Measurements from ENCODE around the gene MAPK11.

MAPK11 gene

DNA sequence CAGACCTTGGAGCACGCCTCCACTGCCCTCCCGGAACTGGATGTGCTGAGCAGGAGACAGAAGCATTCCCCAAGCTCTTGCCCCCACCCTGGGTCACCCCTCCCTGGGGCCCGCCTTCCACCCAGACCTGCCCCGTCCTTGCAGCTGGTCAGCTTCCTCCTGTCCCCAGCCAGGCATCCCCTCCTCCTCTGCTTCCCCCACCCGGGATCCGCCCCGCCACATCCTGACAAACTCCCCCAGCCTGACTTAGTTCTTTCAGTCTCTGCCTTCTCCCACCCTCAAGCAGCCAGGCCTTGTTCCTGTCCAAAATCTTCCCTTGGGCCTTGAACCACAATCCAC is 38.4 kb upstream of the MAPK11 start:
- no peak for DNase-seq (ENCODE audit: low read depth in 2 of 3, low spot score in 2 of 3)

DNA sequence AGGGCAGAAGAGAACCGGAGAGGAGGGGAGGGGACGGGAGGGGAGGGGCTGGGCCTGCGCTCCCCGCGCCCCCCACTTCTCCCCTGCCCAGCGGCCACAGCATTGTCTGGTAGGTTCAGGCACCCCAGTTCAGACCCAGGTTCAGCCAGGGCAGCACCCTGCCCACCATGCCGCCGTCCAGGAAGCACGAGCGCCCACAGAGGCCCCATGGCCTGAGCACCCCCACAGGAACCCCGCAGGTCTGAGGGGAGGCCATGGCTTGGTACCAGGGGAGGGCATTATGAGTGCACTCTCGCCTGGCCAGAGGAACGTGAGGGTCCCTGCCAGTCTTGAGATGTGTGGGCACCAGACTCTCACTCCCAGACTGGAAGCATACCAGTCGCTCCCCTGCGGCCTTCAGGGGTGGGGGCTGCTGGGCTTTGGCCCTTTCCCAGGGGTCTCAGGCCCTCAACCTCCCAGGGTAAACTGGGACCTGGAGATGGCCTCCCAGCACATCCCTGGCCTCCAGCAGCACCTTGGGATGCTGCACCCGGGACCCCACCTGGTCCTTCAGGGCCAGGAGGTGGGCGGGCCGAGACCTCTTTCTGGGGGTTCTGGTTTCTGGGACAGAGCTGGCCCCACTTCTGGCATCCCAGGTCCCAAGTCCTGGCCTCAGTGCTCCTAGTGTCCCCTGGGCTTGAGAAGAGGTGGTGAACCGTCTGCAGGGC is 37.9 kb upstream of the MAPK11 start:
- no peak for DNase-seq (ENCODE audit: low read depth in 2 of 3, low spot score in 2 of 3)

DNA sequence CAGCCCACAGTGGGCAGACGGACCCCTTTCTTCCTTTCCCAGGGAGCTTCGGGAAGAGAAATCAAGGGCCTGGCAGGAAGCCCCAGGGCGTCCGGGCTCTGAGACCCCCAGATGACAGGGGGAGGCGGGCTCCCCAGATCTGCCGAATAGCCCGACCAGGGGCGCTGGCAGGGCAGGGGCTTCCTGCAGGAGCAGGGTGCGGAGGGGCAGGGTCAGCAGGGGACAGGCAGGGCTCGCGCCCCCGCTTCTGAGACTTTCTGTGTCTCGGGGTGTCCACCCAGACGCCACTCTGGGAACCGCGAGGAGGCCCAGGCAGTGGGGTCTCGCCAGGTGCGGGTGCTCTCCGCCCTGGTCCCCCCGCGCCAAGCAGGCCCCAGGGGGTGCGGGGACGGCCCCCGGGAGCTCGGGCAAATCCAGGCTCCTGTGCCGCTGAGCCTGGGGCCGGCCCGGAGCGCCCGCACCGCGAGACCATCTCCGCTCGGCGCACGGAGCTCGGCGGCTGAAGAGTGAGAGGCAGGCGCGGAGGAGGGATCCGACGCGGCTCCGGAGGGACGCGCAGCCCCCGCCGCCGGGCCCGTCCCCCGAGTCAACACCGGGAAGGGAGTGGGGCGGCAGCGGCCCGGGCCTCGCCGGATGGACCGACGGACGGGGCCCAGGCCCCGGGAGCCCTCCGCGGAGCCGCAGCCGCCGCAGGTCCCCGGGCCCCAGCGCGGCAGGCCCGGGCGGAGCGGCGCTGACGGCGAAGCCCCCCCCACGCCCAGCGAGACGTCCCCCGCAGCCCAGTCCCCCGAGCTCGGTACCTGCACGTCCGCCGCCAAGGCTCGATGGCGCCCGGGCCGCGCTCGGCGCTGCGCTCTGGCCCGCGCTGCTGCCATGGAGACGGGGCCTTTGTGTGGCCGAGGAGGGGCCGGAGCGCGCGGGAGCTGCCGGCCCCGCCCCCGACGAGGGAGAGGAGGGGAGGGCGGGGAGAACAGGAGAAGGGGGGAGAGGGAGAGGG is 36.9 kb upstream of the MAPK11 start, which contains the start of gene PLXNB2:
Gene PLXNB2 (minus strand): TSS at position 894 of the 997 bp plus-strand sequence. CDS start 17,062 bp downstream, outside the sequence.
- DNase-seq (ENCODE audit: low read depth in 2 of 3, low spot score in 2 of 3) = no peak

- DNase-seq (ENCODE audit: low read depth in 2 of 3, low spot score in 2 of 3) = no peak
Observed at GRCh38 chr22:50305923-50306566, 35.9 kb upstream of the MAPK11 start.

DNA sequence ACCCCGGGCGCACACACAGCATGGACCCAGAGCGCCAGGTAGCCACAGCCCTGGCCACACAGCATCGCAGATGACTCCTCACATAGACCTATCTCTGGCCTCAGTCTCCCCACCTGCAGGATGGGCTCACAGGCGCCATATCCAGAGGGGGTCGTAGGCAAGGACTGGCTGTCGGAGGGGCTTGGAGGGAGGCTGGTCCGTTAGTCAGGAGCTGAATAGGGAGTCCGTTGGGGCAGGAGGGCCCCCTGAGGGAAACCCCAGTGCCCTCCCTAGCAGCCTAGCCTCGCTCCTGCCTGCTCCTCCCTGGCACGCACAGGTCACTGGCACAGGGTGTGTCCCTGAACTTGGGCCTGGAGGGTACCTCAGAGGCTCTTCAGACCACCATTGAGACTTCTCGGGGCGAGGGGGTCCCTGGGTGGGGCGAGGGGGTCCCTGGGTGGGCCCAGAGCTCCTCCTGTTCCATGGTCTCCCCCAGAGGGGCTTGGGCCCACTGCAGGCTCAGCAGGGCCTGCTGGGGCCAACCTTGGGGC is 35.3 kb upstream of the MAPK11 start:
- DNase-seq (ENCODE audit: low read depth in 2 of 3, low spot score in 2 of 3) = no peak

GRCh38 chr22:50304528-50305392 is 34.6 kb upstream of the MAPK11 start:
- no peak for DNase-seq (ENCODE audit: low read depth in 2 of 3, low spot score in 2 of 3)

DNA sequence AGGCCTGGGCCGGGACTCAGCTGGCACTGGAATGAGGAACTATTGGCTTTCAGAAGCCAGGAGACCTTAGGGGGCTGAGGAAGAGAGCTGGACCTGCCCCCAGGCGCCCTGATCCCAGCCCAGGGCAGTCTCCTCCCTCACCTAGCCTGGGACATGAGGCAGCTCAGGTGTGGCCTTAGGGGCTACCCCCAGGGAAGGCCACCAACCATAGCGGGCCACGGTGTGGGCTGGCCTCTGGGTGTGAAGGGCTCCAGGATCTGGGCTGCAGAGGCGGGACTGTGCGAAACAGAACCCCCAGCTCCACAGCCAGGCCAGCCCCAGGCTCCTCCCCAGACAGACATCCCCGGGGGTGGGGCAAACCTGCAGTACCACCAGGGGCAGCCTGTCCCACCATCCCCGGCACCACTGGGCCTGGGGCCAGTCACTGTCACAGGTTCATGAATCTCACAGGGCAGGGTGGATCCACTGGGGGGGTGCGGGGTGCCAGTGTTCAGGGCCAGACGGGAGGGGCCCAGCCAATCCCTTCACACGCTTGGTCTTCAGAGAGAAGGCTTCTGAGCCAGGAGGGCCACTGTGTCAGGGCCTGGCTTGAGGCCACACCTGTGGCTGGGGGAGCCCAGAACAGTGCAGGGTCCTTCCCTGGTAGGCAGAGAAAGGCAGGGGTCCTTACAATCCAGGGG is 33.8 kb upstream of the MAPK11 start:
- no peak for DNase-seq (ENCODE audit: low read depth in 2 of 3, low spot score in 2 of 3)

GRCh38 chr22:50303515-50303847 is 33.3 kb upstream of the MAPK11 start:
- DNase-seq (ENCODE audit: low read depth in 2 of 3, low spot score in 2 of 3) = no peak

DNA sequence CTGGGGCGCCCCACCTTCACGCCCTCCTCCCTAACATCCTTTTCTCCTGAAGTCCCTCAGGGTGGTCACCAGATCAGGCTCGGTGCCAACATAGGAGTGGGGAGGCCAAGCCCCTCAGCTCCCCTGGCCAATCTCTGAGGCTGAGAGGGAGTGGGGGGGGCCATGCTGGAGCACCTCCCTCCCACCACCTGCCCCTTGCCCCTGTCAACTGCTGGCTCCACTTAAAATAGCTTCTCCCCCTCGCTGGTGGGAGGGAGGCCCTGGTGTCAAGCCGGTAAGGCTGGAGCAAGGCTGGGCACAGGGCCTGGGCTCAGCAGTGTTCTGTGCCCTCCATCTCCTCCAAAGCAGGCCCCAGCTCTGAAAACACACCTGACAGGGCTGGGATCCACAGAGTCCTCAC is 32.4 kb upstream of the MAPK11 start:
- DNase-seq (ENCODE audit: low read depth in 2 of 3, low spot score in 2 of 3) = no peak

DNA sequence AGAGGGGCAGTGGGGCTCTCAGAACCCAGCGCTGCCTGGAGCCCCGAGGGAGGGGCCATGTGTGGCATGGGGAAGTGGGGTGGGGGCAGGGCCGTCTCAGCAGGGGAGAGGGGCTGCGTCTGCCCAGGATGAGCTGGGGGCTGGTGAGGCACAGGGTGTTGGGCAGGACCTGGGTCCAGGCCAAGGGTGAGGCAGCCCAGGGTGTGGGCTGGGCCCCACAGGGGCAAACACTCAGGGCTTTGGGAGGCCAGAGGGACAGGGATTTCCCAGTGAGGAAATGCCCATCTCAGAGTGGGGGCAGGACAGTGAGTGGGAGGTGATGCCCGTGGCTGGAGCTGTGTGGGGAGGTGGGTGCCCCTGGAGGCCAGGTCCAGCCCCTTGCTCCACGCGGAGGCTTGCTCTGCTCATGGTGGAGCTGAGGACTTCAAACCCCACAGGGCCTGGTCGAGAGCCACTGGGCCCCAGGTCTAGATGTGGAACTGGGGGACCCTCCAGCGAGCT is 31.9 kb upstream of the MAPK11 start:
- DNase-seq (ENCODE audit: low read depth in 2 of 3, low spot score in 2 of 3) = no peak

DNA sequence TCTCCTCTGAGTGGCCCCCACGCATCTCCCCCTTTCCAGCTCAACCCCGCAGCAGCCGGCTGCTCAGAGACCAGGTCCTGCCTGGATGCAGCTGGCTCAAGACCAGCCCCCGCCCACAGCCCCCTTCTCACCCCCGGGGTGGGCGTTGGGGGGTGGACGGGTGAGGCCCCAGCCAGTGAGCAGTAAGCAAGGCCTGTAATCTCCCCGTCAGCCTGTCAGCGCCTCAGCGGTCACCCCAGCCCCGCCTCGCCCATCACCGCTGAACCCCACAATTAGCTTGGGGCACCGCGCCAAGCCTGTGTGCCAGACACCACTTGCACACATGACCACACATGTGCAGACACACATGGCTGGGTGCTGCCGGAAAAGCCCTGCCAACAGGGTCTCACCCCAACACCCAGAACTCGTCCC is 31.4 kb upstream of the MAPK11 start:
- DNase-seq (ENCODE audit: low read depth in 2 of 3, low spot score in 2 of 3) = no peak

GRCh38 chr22:50300620-50301257 is 30.6 kb upstream of the MAPK11 start:
- no peak for DNase-seq (ENCODE audit: low read depth in 2 of 3, low spot score in 2 of 3)

- DNase-seq (ENCODE audit: low read depth in 2 of 3, low spot score in 2 of 3) = no peak
Observed at GRCh38 chr22:50299785-50300619, 29.8 kb upstream of the MAPK11 start.

- DNase-seq (ENCODE audit: low read depth in 2 of 3, low spot score in 2 of 3) = no peak
Observed at GRCh38 chr22:50298937-50299784, 29.0 kb upstream of the MAPK11 start.

DNA sequence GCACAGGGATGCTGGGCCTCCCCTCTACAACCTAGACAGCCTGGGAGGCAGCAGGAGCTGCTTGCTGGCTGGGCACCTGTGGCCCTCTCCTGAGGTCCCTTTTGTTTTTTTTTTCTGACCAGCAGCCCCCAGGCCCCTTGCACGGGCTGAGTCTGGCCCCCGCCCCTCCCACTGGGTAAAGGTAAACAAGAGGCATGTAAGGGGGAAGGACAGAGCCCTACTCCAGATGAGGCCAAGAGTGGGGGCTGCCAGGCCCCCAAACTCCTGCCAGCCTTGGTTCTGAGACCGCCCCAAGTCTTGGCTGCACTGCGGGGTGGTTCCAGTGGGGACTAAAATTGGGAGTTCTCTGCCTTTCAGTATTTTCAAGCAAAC is 28.1 kb upstream of the MAPK11 start:
- no peak for DNase-seq (ENCODE audit: low read depth in 2 of 3, low spot score in 2 of 3)

- DNase-seq (ENCODE audit: low read depth in 2 of 3, low spot score in 2 of 3) = no peak
Observed at GRCh38 chr22:50297510-50298265, 27.5 kb upstream of the MAPK11 start.
